OCI-LY7 (cell line): ENCODE results near the gene GBF1.
"Not testable (repeated sequence)": the region's sequence is repeated elsewhere in the genome, so short reads cannot be mapped to it uniquely, and the experiment has no call there.

Experiments used
- CTCF ChIP-seq: fragments of 200-600 bp; sonication (generic); conservative IDR thresholded peaks from 2 replicates; pipeline ENCODE4 v1.5.1; 2014; ENCODE audit warnings: mild to moderate bottlenecking, antibody characterized with exemption, low read length, moderate library complexity, mixed read lengths
- EZH2phosphoT487 ChIP-seq: fragments of 200-600 bp; sonication (generic); IDR thresholded peaks from 2 replicates; pipeline ENCODE4 v1.6.1; 2018; ENCODE audit warnings: low read depth, borderline replicate concordance, mild to moderate bottlenecking, mixed run types, antibody characterized with exemption, low read length, moderate library complexity, mixed read lengths

- TF ChIP-seq EZH2phosphoT487, CTCF: not testable (repeated sequence)
Observed at GRCh38 chr10:102213599-102213998, 31.7 kb upstream of the GBF1 start.
